ENCODE measurements around the gene ANO7.

- no peak for TF ChIP-seq CTCF (IDR thresholded peaks at IDR 0.05)
- no peak for TF ChIP-seq POLR2AphosphoS5 (IDR thresholded peaks at IDR 0.05)
- TF ChIP-seq EP300 (IDR thresholded peaks at IDR 0.05) = no peak
Measured at GRCh38 chr2:241177526-241178334, 10.7 kb upstream of the ANO7 start.

Data from sigmoid colon (tissue), 4 donors.